T-helper 17 cell (primary cell): Measurements from ENCODE around the gene SRP9. TPM values are rescaled to one million over a fixed set of nuclear protein-coding genes. Genes with fewer than 3 reads are reported as not detected.

Source experiments
- ATAC-seq: fragments of 150-1000 bp; cut with Tn5 transposase; 2 replicates; pipeline ENCODE4 v1.10.0; 2021; ENCODE audit warnings: mild to moderate bottlenecking, moderate library complexity
- DNase-seq, 3 donors: peaks; one replicate each; pipeline versions ENCODE4 v3.0.0 to v3.0.0-alpha.2; 2020 to 2021
- H3K9me3 ChIP-seq: one replicate; pipeline ENCODE4 v1.7.0; 2013; ENCODE audit warnings: low read length, mild to moderate bottlenecking; ENCODE audit not compliant: control insufficient read depth, poor library complexity, severe bottlenecking
- H3K27ac Mint-ChIP-seq: one replicate; pipeline ENCODE4 v1.8.0; 2022; ENCODE audit warnings: mild to moderate bottlenecking, moderate library complexity, mixed read lengths
- H3K27me3 Mint-ChIP-seq: one replicate; pipeline ENCODE4 v1.8.0; 2022; ENCODE audit warnings: mixed read lengths
- H3K36me3 Mint-ChIP-seq: one replicate; pipeline ENCODE4 v1.8.0; 2022; ENCODE audit warnings: low read depth, mixed read lengths
- H3K4me1 Mint-ChIP-seq: one replicate; pipeline ENCODE4 v1.8.0; 2022; ENCODE audit warnings: mild to moderate bottlenecking, mixed read lengths
- H3K4me3 Mint-ChIP-seq: one replicate; pipeline ENCODE4 v1.8.0; 2022; ENCODE audit warnings: mild to moderate bottlenecking, moderate library complexity, mixed read lengths
- total RNA-seq, 4 donors: library from RNA in 2 of 4; stranded (reverse) in 2 of 4; gene quantifications; one replicate each; pipeline ENCODE4 v1.2.3 and lab custom pipeline; 2022 to 2026

Gene SRP9
- total RNA-seq, 2 donors from 2014 or later: 85.5 to 87.6 TPM

- DNase-seq: no peak
- no peak for ATAC-seq
- no peaks in the 10 kb centered on the region for H3K27me3 Mint-ChIP-seq
- no peak overlapping the region for H3K4me3 Mint-ChIP-seq
- no peaks in the 10 kb centered on the region for H3K4me1 Mint-ChIP-seq
- H3K9me3 ChIP-seq: no peaks in the 10 kb centered on the region
- H3K27ac Mint-ChIP-seq: peak overlapping the region; percentile 14
- H3K36me3 Mint-ChIP-seq: no peaks in the 10 kb centered on the region
Measured at GRCh38 chr1:225818229-225818628, 40.6 kb downstream of the SRP9 start.

GRCh38 chr1:225819346-225820192 lies 41.9 kb downstream of the SRP9 start:
- H3K36me3 Mint-ChIP-seq: no peaks in the 10 kb centered on the region
- H3K4me1 Mint-ChIP-seq: no peaks in the 10 kb centered on the region
- H3K27me3 Mint-ChIP-seq: no peaks in the 10 kb centered on the region
- ATAC-seq (no peak), DNase-seq (no peak)
- no peaks in the 10 kb centered on the region for H3K9me3 ChIP-seq
- H3K27ac Mint-ChIP-seq: peak overlapping the region; percentile 71
- H3K4me3 Mint-ChIP-seq: no peak overlapping the region

- no peak overlapping the region for H3K27ac Mint-ChIP-seq
- no peaks in the 10 kb centered on the region for H3K36me3 Mint-ChIP-seq
- no peaks in the 10 kb centered on the region for H3K27me3 Mint-ChIP-seq
- H3K4me1 Mint-ChIP-seq: no peaks in the 10 kb centered on the region
- DNase-seq (no peak), ATAC-seq (no peak)
- H3K4me3 Mint-ChIP-seq: no peak overlapping the region
- no peaks in the 10 kb centered on the region for H3K9me3 ChIP-seq
Measured at GRCh38 chr1:225820522-225821120, 43.0 kb downstream of the SRP9 start.

GRCh38 chr1:225822655-225823403 lies 45.2 kb downstream of the SRP9 start:
- Mint-ChIP-seq H3K36me3 (peaks cover 3% of the 10 kb centered on the region), H3K4me1 (no peaks in the 10 kb centered on the region), H3K27me3 (no peaks in the 10 kb centered on the region), H3K4me3 (no peak overlapping the region), H3K27ac (no peak overlapping the region)
- no peaks in the 10 kb centered on the region for H3K9me3 ChIP-seq
- no peak for ATAC-seq
- no peak for DNase-seq

- Mint-ChIP-seq H3K36me3 (peaks cover 3% of the 10 kb centered on the region), H3K4me1 (no peaks in the 10 kb centered on the region), H3K27me3 (no peaks in the 10 kb centered on the region), H3K27ac (no peak overlapping the region), H3K4me3 (no peak overlapping the region)
- DNase-seq (no peak), ATAC-seq (no peak)
- H3K9me3 ChIP-seq: no peaks in the 10 kb centered on the region
Measured at GRCh38 chr1:225823811-225824261, 46.2 kb downstream of the SRP9 start.

GRCh38 chr1:225824533-225824941 lies 46.9 kb downstream of the SRP9 start:
- Mint-ChIP-seq H3K4me3 (no peak overlapping the region), H3K36me3 (peaks cover 3% of the 10 kb centered on the region), H3K27ac (no peak overlapping the region), H3K4me1 (no peaks in the 10 kb centered on the region), H3K27me3 (no peaks in the 10 kb centered on the region)
- DNase-seq: no peak
- no peak for ATAC-seq
- H3K9me3 ChIP-seq: no peaks in the 10 kb centered on the region

- no peaks in the 10 kb centered on the region for H3K9me3 ChIP-seq
- Mint-ChIP-seq H3K36me3 (peaks cover 3% of the 10 kb centered on the region), H3K4me3 (no peak overlapping the region), H3K27me3 (no peaks in the 10 kb centered on the region), H3K27ac (no peak overlapping the region), H3K4me1 (no peaks in the 10 kb centered on the region)
- DNase-seq (no peak), ATAC-seq (no peak)
Measured at GRCh38 chr1:225825078-225825477, 47.5 kb downstream of the SRP9 start.

- no peaks in the 10 kb centered on the region for H3K4me1 Mint-ChIP-seq
- DNase-seq (no peak), ATAC-seq (no peak)
- no peaks in the 10 kb centered on the region for H3K9me3 ChIP-seq
- H3K4me3 Mint-ChIP-seq: no peak overlapping the region
- H3K27ac Mint-ChIP-seq: no peak overlapping the region
- no peaks in the 10 kb centered on the region for H3K27me3 Mint-ChIP-seq
- peaks cover 3% of the 10 kb centered on the region for H3K36me3 Mint-ChIP-seq
Measured at GRCh38 chr1:225825607-225826007, 48.0 kb downstream of the SRP9 start.

GRCh38 chr1:225827076-225827475 lies 49.5 kb downstream of the SRP9 start:
- Mint-ChIP-seq H3K27ac (no peak overlapping the region), H3K27me3 (no peaks in the 10 kb centered on the region), H3K4me3 (no peak overlapping the region), H3K4me1 (no peaks in the 10 kb centered on the region), H3K36me3 (peaks cover 3% of the 10 kb centered on the region)
- ATAC-seq (no peak), DNase-seq (no peak)
- no peaks in the 10 kb centered on the region for H3K9me3 ChIP-seq

GRCh38 chr1:225828706-225829345 lies 51.2 kb downstream of the SRP9 start:
- H3K9me3 ChIP-seq: no peaks in the 10 kb centered on the region
- Mint-ChIP-seq H3K36me3 (peaks cover 3% of the 10 kb centered on the region), H3K4me3 (peak overlapping the region; percentile 19), H3K27me3 (no peaks in the 10 kb centered on the region), H3K27ac (no peak overlapping the region), H3K4me1 (no peaks in the 10 kb centered on the region)
- DNase-seq: no peak
- no peak for ATAC-seq

- Mint-ChIP-seq H3K27me3 (no peaks in the 10 kb centered on the region), H3K4me1 (no peaks in the 10 kb centered on the region), H3K36me3 (peaks cover 3% of the 10 kb centered on the region), H3K4me3 (no peak overlapping the region), H3K27ac (no peak overlapping the region)
- ATAC-seq (no peak), DNase-seq (no peak)
- H3K9me3 ChIP-seq: no peaks in the 10 kb centered on the region
Measured at GRCh38 chr1:225830841-225831240, 53.2 kb downstream of the SRP9 start.

- no peaks in the 10 kb centered on the region for H3K9me3 ChIP-seq
- Mint-ChIP-seq H3K4me1 (peaks cover 2% of the 10 kb centered on the region), H3K27me3 (no peaks in the 10 kb centered on the region), H3K27ac (no peak overlapping the region), H3K4me3 (no peak overlapping the region), H3K36me3 (no peaks in the 10 kb centered on the region)
- DNase-seq: no peak
- ATAC-seq: no peak
Measured at GRCh38 chr1:225834417-225835329, 57.0 kb downstream of the SRP9 start.
